Measurements from ENCODE around the gene CARHSP1. TPM values are rescaled to one million over a fixed set of nuclear protein-coding genes. Genes with fewer than 3 reads are reported as not detected.

The CARHSP1 gene
- total RNA-seq, 1 donor from 2014 or later: 27.0 TPM

- Mint-ChIP-seq H3K4me3 (peak overlapping the region; percentile 93), H3K27ac (peak overlapping the region; percentile 84), H3K4me1 (peaks cover 60% of the 10 kb centered on the region), H3K36me3 (ENCODE audit: low read depth) (peaks cover 4% of the 10 kb centered on the region), H3K27me3 (no peaks in the 10 kb centered on the region), H3K9me3 (no peaks in the 10 kb centered on the region)
- ChIA-PET POLR2A (interaction anchor here (0.6 to 2.4 kb wide), 3 partner anchors 16 to 225 kb away, joined by 3 to 32 read pairs (median 9); partner anchors contain the start of gene HAPSTR1), CTCF (no interaction called here)
- TF ChIP-seq CTCF (IDR thresholded peaks at IDR 0.05): no peak
- no peak for DNase-seq
- ATAC-seq (ENCODE audit: low read depth): no peak
- intact Hi-C loops (cut with micrococcal nuclease): no loop called here
Measured at GRCh38 chr16:8867216-8867931, 1.4 kb downstream of the CARHSP1 start.

- TF ChIP-seq CTCF (IDR thresholded peaks at IDR 0.05): no peak
- ATAC-seq (ENCODE audit: low read depth) (no peak), DNase-seq (no peak)
- Mint-ChIP-seq H3K27me3 (no peaks in the 10 kb centered on the region), H3K4me3 (peak overlapping the region; percentile 93), H3K4me1 (peaks cover 64% of the 10 kb centered on the region), H3K9me3 (no peaks in the 10 kb centered on the region), H3K36me3 (ENCODE audit: low read depth) (peaks cover 4% of the 10 kb centered on the region), H3K27ac (no peak overlapping the region)
- ChIA-PET POLR2A (no interaction called here), CTCF (interaction anchor here (0.7 kb wide), 1 partner anchor 11 kb away, joined by 4 read pairs; no protein-coding TSS in a partner anchor)
- intact Hi-C loops (cut with micrococcal nuclease): no loop called here
Measured at GRCh38 chr16:8866884-8867215, 2.0 kb downstream of the CARHSP1 start.

- POLR2A ChIA-PET: interaction anchor here (0.7 kb wide), 1 partner anchor 392 kb away, joined by 3 read pairs; no protein-coding TSS in a partner anchor
- Mint-ChIP-seq H3K9me3 (no peaks in the 10 kb centered on the region), H3K4me3 (peak overlapping the region; percentile 60), H3K4me1 (peaks cover 63% of the 10 kb centered on the region), H3K27me3 (no peaks in the 10 kb centered on the region), H3K36me3 (ENCODE audit: low read depth) (peaks cover 4% of the 10 kb centered on the region), H3K27ac (peak overlapping the region; percentile 46)
- ATAC-seq (ENCODE audit: low read depth): no peak
- no peak for DNase-seq
- intact Hi-C loops (cut with micrococcal nuclease): no loop called here
- CTCF ChIA-PET: interaction anchor here (0.7 to 1.8 kb wide), 2 partner anchors 12 to 14 kb away, joined by 4 read pairs; no protein-coding TSS in a partner anchor
- TF ChIP-seq CTCF (IDR thresholded peaks at IDR 0.05): no peak
Measured at GRCh38 chr16:8866118-8866883, 2.5 kb downstream of the CARHSP1 start.

DNA sequence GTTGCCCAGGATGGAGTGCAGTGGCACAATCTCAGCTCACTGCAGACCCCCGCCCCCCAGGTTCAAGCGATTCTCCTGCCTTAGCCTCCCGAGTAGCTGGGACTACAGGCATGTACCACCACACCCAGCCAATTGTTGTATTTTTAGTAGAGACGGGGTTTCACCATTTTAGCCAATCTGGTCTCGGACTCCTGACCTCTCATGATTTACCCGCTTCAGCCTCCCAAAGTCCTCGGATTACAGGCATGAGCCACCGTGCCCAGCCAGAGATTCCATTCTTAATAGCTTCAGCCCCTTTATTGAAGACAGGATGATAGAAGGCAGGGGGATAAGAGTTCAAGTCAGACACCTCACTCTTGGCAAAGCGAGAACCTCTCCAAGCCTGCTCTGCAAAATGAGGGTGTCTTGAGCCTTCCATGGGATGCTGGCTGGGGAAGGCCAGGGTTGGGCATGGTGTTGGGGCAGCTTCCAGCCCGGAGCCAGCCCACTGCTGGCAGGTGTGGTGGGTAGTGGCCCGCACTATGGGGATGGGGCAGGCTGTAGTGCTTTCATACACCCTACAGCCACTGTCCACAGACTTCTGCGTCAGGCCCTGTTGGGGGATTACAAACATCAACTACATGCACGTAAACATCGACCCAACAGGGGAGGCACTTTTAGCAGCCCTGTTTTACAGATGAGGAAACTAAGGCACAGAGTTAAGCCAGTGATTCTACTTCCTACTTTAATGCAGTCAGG lies 3.5 kb downstream of the CARHSP1 start:
- ATAC-seq (ENCODE audit: low read depth) (no peak), DNase-seq (no peak)
- H3K27ac Mint-ChIP-seq: no peak overlapping the region
- intact Hi-C loops (cut with micrococcal nuclease): no loop called here
- peaks cover 59% of the 10 kb centered on the region for H3K4me1 Mint-ChIP-seq
- peaks cover 6% of the 10 kb centered on the region for H3K36me3 Mint-ChIP-seq (ENCODE audit: low read depth)
- no peak overlapping the region for H3K4me3 Mint-ChIP-seq
- no peak for TF ChIP-seq CTCF (IDR thresholded peaks at IDR 0.05)
- ChIA-PET POLR2A (interaction anchor here (0.9 to 1.2 kb wide), 2 partner anchors 15 to 26 kb away, joined by 4 to 5 read pairs; no protein-coding TSS in a partner anchor), CTCF (interaction anchor here (1.4 to 1.8 kb wide), 2 partner anchors 15 to 143 kb away, joined by 3 to 4 read pairs; no protein-coding TSS in a partner anchor)
- no peaks in the 10 kb centered on the region for H3K27me3 Mint-ChIP-seq
- H3K9me3 Mint-ChIP-seq: no peaks in the 10 kb centered on the region

Measured in activated B cell treated with CpG ODN at 0.5 μM for 24 hours (primary cell).